ENCODE measurements around the gene RNF151. TPM values are rescaled to one million over a fixed set of nuclear protein-coding genes. Genes with fewer than 3 reads are reported as not detected.
"Not testable (repeated sequence)": the region's sequence is repeated elsewhere in the genome, so short reads cannot be mapped to it uniquely, and the experiment has no call there.

RNF151 gene
- not detected for total RNA-seq
- long read RNA-seq, donor 1: 0 reads
- long read RNA-seq, donor 2: 0 reads

- intact Hi-C loops (cut with DNase I): no loop called here
- DNase-seq (ENCODE audit: low spot score): no peak
Measured at GRCh38 chr16:1966460-1966859, at the start of gene RNF151. Gene RNF151 (plus strand): TSS chr16:1966856. CDS start chr16:1966882, 26 bp downstream.

GRCh38 chr16:1917056-1917664 is 49.5 kb upstream of the RNF151 start:
- DNase-seq (ENCODE audit: low spot score): no peak
- intact Hi-C loops (cut with DNase I): no loop called here

- DNase-seq (ENCODE audit: low spot score): no peak
- intact Hi-C loops (cut with DNase I): no loop called here
Measured at GRCh38 chr16:1917665-1918350, 48.8 kb upstream of the RNF151 start.

- intact Hi-C loops (cut with DNase I): no loop called here
- DNase-seq (ENCODE audit: low spot score): no peak
Measured at GRCh38 chr16:1918351-1919326, 48.0 kb upstream of the RNF151 start, which contains the start of gene HS3ST6. Gene HS3ST6 (minus strand): TSS chr16:1918415. CDS start chr16:1918323, 92 bp downstream.

- DNase-seq (ENCODE audit: low spot score): no peak
- intact Hi-C loops (cut with DNase I): no loop called here
Measured at GRCh38 chr16:1919327-1919998, 47.2 kb upstream of the RNF151 start.

- intact Hi-C loops (cut with DNase I): loop anchor here (5.0 kb wide), 2 partner anchors 68 to 1357 kb away; no protein-coding TSS in a partner anchor
- DNase-seq (ENCODE audit: low spot score): not testable (repeated sequence)
Measured at GRCh38 chr16:1920122-1920521, 46.5 kb upstream of the RNF151 start.

- intact Hi-C loops (cut with DNase I): loop anchor here (5.0 kb wide), 2 partner anchors 68 to 1357 kb away; no protein-coding TSS in a partner anchor
- DNase-seq (ENCODE audit: low spot score): no peak
Measured at GRCh38 chr16:1920727-1921171, 45.9 kb upstream of the RNF151 start.

GRCh38 chr16:1922357-1922756 is 44.3 kb upstream of the RNF151 start:
- DNase-seq (ENCODE audit: low spot score): no peak
- intact Hi-C loops (cut with DNase I): loop anchor here (5.0 kb wide), 2 partner anchors 70 to 1355 kb away; no protein-coding TSS in a partner anchor

GRCh38 chr16:1923299-1924034 is 43.2 kb upstream of the RNF151 start:
- DNase-seq (ENCODE audit: low spot score): no peak
- intact Hi-C loops (cut with DNase I): loop anchor here (5.0 kb wide), 2 partner anchors 71 to 1354 kb away; no protein-coding TSS in a partner anchor

- no peak for DNase-seq (ENCODE audit: low spot score)
- intact Hi-C loops (cut with DNase I): loop anchor here (5.0 kb wide), 2 partner anchors 72 to 1353 kb away; no protein-coding TSS in a partner anchor
Measured at GRCh38 chr16:1924095-1924494, 42.6 kb upstream of the RNF151 start.

- intact Hi-C loops (cut with DNase I): no loop called here
- DNase-seq (ENCODE audit: low spot score): no peak
Measured at GRCh38 chr16:1926271-1926670, 40.4 kb upstream of the RNF151 start.

GRCh38 chr16:1929105-1929504 is 37.6 kb upstream of the RNF151 start:
- intact Hi-C loops (cut with DNase I): loop anchor here in 1 of 2 donors (2.0 kb wide), 1 partner anchor 64 kb away; no protein-coding TSS in a partner anchor
- DNase-seq (ENCODE audit: low spot score): no peak

GRCh38 chr16:1929578-1930337 is 36.9 kb upstream of the RNF151 start:
- intact Hi-C loops (cut with DNase I): loop anchor here (2.0 to 5.0 kb wide), 2 partner anchors 65 to 67 kb away; no protein-coding TSS in a partner anchor
- DNase-seq (ENCODE audit: low spot score): peak; percentile 97

GRCh38 chr16:1930338-1930720 is 36.3 kb upstream of the RNF151 start:
- no peak for DNase-seq (ENCODE audit: low spot score)
- intact Hi-C loops (cut with DNase I): loop anchor here in 1 of 2 donors (5.0 kb wide), 1 partner anchor 68 kb away; no protein-coding TSS in a partner anchor

- intact Hi-C loops (cut with DNase I): loop anchor here in 1 of 2 donors (5.0 kb wide), 1 partner anchor 70 kb away; no protein-coding TSS in a partner anchor
- DNase-seq (ENCODE audit: low spot score): no peak
Measured at GRCh38 chr16:1932050-1933028, 34.3 kb upstream of the RNF151 start.

All from posterior vena cava (tissue), 2 donors.